ENCODE results near the gene MAN1C1. TPM values are rescaled to one million over a fixed set of nuclear protein-coding genes. Genes with fewer than 3 reads are reported as not detected.

MAN1C1 gene
- total RNA-seq, 1 donor from 2014 or later, result 0.20 TPM

- H3K4me3 Mint-ChIP-seq, result peak overlapping the region; percentile 0
- CTCF ChIA-PET, result interaction anchor here (0.5 kb wide), 1 partner anchor 171 kb away, joined by 3 read pairs; no protein-coding TSS in a partner anchor
- TF ChIP-seq CTCF (IDR thresholded peaks at IDR 0.05), result no peak
- peaks cover 44% of the 10 kb centered on the region for H3K27me3 Mint-ChIP-seq
- H3K36me3 Mint-ChIP-seq (ENCODE audit: low read depth), result no peaks in the 10 kb centered on the region
- intact Hi-C loops (cut with micrococcal nuclease), result no loop called here
- peaks cover 19% of the 10 kb centered on the region for H3K4me1 Mint-ChIP-seq
- ATAC-seq (ENCODE audit: low read depth), result no peak
- POLR2A ChIA-PET, result no interaction called here
- no peak for DNase-seq
- no peak overlapping the region for H3K27ac Mint-ChIP-seq
- H3K9me3 Mint-ChIP-seq, result no peaks in the 10 kb centered on the region
These were observed 3.6 kb downstream of the MAN1C1 start for GRCh38 chr1:25620211-25620610.

- no peak overlapping the region for H3K4me3 Mint-ChIP-seq
- no peak overlapping the region for H3K27ac Mint-ChIP-seq
- no peak for DNase-seq
- peaks cover 51% of the 10 kb centered on the region for H3K27me3 Mint-ChIP-seq
- no peak for ATAC-seq (ENCODE audit: low read depth)
- intact Hi-C loops (cut with micrococcal nuclease), result no loop called here
- peaks cover 14% of the 10 kb centered on the region for H3K4me1 Mint-ChIP-seq
- no peaks in the 10 kb centered on the region for H3K9me3 Mint-ChIP-seq
- ChIA-PET POLR2A (no interaction called here), CTCF (interaction anchor here (0.5 kb wide), 1 partner anchor 170 kb away, joined by 3 read pairs; no protein-coding TSS in a partner anchor)
- TF ChIP-seq CTCF (IDR thresholded peaks at IDR 0.05), result no peak
- no peaks in the 10 kb centered on the region for H3K36me3 Mint-ChIP-seq (ENCODE audit: low read depth)
These were observed 4.2 kb downstream of the MAN1C1 start for GRCh38 chr1:25620701-25621350.

GRCh38 chr1:25621876-25622275 lies 5.3 kb downstream of the MAN1C1 start:
- H3K27ac Mint-ChIP-seq, result no peak overlapping the region
- H3K27me3 Mint-ChIP-seq, result peaks cover 58% of the 10 kb centered on the region
- intact Hi-C loops (cut with micrococcal nuclease), result no loop called here
- ChIA-PET CTCF (no interaction called here), POLR2A (no interaction called here)
- H3K4me3 Mint-ChIP-seq, result no peak overlapping the region
- peaks cover 12% of the 10 kb centered on the region for H3K4me1 Mint-ChIP-seq
- DNase-seq, result no peak
- peaks cover 3% of the 10 kb centered on the region for H3K9me3 Mint-ChIP-seq
- ATAC-seq (ENCODE audit: low read depth), result no peak
- no peak for TF ChIP-seq CTCF (IDR thresholded peaks at IDR 0.05)
- H3K36me3 Mint-ChIP-seq (ENCODE audit: low read depth), result no peaks in the 10 kb centered on the region

GRCh38 chr1:25622531-25622930 lies 5.9 kb downstream of the MAN1C1 start:
- POLR2A ChIA-PET, result no interaction called here
- H3K4me1 Mint-ChIP-seq, result peaks cover 12% of the 10 kb centered on the region
- no peaks in the 10 kb centered on the region for H3K36me3 Mint-ChIP-seq (ENCODE audit: low read depth)
- no peak for TF ChIP-seq CTCF (IDR thresholded peaks at IDR 0.05)
- DNase-seq, result no peak
- H3K9me3 Mint-ChIP-seq, result peaks cover 3% of the 10 kb centered on the region
- H3K27ac Mint-ChIP-seq, result no peak overlapping the region
- ATAC-seq (ENCODE audit: low read depth), result no peak
- no peak overlapping the region for H3K4me3 Mint-ChIP-seq
- CTCF ChIA-PET, result no interaction called here
- intact Hi-C loops (cut with micrococcal nuclease), result no loop called here
- H3K27me3 Mint-ChIP-seq, result peaks cover 65% of the 10 kb centered on the region

GRCh38 chr1:25623007-25623406 lies 6.4 kb downstream of the MAN1C1 start:
- Mint-ChIP-seq H3K27ac (no peak overlapping the region), H3K9me3 (peaks cover 3% of the 10 kb centered on the region), H3K36me3 (ENCODE audit: low read depth) (no peaks in the 10 kb centered on the region), H3K4me3 (no peak overlapping the region), H3K4me1 (peaks cover 10% of the 10 kb centered on the region), H3K27me3 (peaks cover 66% of the 10 kb centered on the region)
- DNase-seq, result no peak
- intact Hi-C loops (cut with micrococcal nuclease), result no loop called here
- no peak for ATAC-seq (ENCODE audit: low read depth)
- CTCF ChIA-PET, result no interaction called here
- POLR2A ChIA-PET, result no interaction called here
- no peak for TF ChIP-seq CTCF (IDR thresholded peaks at IDR 0.05)
